Measurements from ENCODE around the gene SCAMP1. TPM values are rescaled to one million over a fixed set of nuclear protein-coding genes. Genes with fewer than 3 reads are reported as not detected.

SCAMP1 gene
- total RNA-seq, 1 experiment from 2014 or later = 36.0 TPM

DNA sequence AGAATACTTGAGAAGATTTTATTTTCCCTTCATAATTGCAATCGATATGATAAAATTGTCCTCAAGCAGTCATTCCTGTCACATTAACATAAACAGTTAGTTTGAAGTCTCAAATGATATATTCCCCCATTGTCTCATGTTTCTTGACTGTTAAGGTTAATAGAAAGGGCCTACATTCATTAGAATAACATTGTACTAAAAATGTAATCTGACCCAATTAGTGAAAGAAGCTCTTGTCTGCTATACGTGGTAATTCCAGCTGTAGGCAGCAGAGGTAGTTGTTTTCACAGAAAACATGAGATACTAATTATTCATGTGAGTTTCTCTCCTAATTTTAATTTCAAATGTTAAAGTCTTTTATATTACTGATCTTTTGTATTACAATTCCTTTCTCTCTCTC lies 40.0 kb upstream of the SCAMP1 start:
- no peak overlapping the region for H3K9ac ChIP-seq (ENCODE audit: extremely low read depth, insufficient read length, low read length)
- Mint-ChIP-seq H3K27ac (no peak overlapping the region), H3K27me3 (ENCODE audit: low read depth) (0 out of 2 replicates have a peak, but pooled peaks cover 2% of the 10 kb centered on the region), H3K4me3 (no peak overlapping the region), H3K36me3 (ENCODE audit: insufficient read depth in 1 of 3, low read depth in 3 of 3) (no peaks in the 10 kb centered on the region), H3K4me1 (peaks cover 8 to 15% of the 10 kb centered on the region in 2 experiments), H3K9me3 (no peaks in the 10 kb centered on the region)
- H3K23me2 ChIP-seq (ENCODE audit: insufficient read length, low read depth, low read length, poor library complexity, severe bottlenecking) = no peaks in the 10 kb centered on the region
- no peak overlapping the region for H2BK5ac ChIP-seq (ENCODE audit: insufficient read length, low read length)
- no peak overlapping the region for H2BK120ac ChIP-seq (ENCODE audit: low read depth, low read length, poor library complexity, severe bottlenecking)
- no CpG with 5 or more reads among the region's 2 CpGs for WGBS (ENCODE audit: extremely low coverage, insufficient read length, low lambda C conversion rate)
- H3K56ac ChIP-seq (ENCODE audit: insufficient read length, low read depth, low read length) = no peak overlapping the region
- H3K4me1 ChIP-seq (ENCODE audit: insufficient read depth, low read length) = no peaks in the 10 kb centered on the region
- no peak overlapping the region for H3K4me2 ChIP-seq (ENCODE audit: insufficient read depth, insufficient read length, low read length)
- no peak overlapping the region for H4K91ac ChIP-seq (ENCODE audit: insufficient read length, low read depth, low read length)
- no peak overlapping the region for H3K18ac ChIP-seq (ENCODE audit: insufficient read length, low read depth, low read length)
- H3K14ac ChIP-seq (ENCODE audit: insufficient read depth, low read length) = no peak overlapping the region
- H2BK20ac ChIP-seq (ENCODE audit: low read depth, low read length, poor library complexity, severe bottlenecking) = no peak overlapping the region
- no peak overlapping the region for H4K5ac ChIP-seq (ENCODE audit: insufficient read length, low read depth, low read length)
- no peak overlapping the region for H4K8ac ChIP-seq (replicated peaks; ENCODE audit: insufficient read length, low read depth, low read length)
- H3K79me2 ChIP-seq (ENCODE audit: insufficient read depth, low read length) = no peaks in the 10 kb centered on the region
- H2BK15ac ChIP-seq (ENCODE audit: low read depth, low read length) = no peak overlapping the region
- no peaks in the 10 kb centered on the region for H4K20me1 ChIP-seq (ENCODE audit: control insufficient read depth, insufficient read depth, insufficient read length)
- H2AK5ac ChIP-seq (ENCODE audit: insufficient read length, low read length) = no peak overlapping the region
- H3K9me3 ChIP-seq (ENCODE audit: control insufficient read depth, low read depth, low read length) = no peaks in the 10 kb centered on the region
- no peaks in the 10 kb centered on the region for H3K79me1 ChIP-seq (ENCODE audit: insufficient read depth, low read depth, low read length, poor library complexity, severe bottlenecking)
- no peak for DNase-seq
- H2BK12ac ChIP-seq (ENCODE audit: insufficient read length, low read depth, low read length) = no peak overlapping the region
- no peak overlapping the region for H3K27ac ChIP-seq (ENCODE audit: insufficient read length, low read depth, low read length)
- H3K23ac ChIP-seq (ENCODE audit: insufficient read length, low read depth, low read length) = no peak overlapping the region
- H2AFZ ChIP-seq (ENCODE audit: low read length) = no peak overlapping the region
- no peak overlapping the region for H3K4ac ChIP-seq (ENCODE audit: low read depth, low read length)
- H3T11ph ChIP-seq (ENCODE audit: low read length) = no peak overlapping the region
- no peaks in the 10 kb centered on the region for H3K27me3 ChIP-seq (ENCODE audit: insufficient read depth, low read length)
- TF ChIP-seq, protein P1, sequence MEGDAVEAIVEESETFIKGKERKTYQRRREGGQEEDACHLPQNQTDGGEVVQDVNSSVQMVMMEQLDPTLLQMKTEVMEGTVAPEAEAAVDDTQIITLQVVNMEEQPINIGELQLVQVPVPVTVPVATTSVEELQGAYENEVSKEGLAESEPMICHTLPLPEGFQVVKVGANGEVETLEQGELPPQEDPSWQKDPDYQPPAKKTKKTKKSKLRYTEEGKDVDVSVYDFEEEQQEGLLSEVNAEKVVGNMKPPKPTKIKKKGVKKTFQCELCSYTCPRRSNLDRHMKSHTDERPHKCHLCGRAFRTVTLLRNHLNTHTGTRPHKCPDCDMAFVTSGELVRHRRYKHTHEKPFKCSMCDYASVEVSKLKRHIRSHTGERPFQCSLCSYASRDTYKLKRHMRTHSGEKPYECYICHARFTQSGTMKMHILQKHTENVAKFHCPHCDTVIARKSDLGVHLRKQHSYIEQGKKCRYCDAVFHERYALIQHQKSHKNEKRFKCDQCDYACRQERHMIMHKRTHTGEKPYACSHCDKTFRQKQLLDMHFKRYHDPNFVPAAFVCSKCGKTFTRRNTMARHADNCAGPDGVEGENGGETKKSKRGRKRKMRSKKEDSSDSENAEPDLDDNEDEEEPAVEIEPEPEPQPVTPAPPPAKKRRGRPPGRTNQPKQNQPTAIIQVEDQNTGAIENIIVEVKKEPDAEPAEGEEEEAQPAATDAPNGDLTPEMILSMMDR (conservative IDR thresholded peaks at IDR 0.05) = peak; percentile 76
